H1 (cell line): ENCODE results near the gene EPB41L3. TPM values are rescaled to one million over a fixed set of nuclear protein-coding genes. Genes with fewer than 3 reads are reported as not detected.

ENCODE experiments used
- CTCF ChIA-PET: fragments of 300-600 bp; sonication (Branson Sonifier 250); formaldehyde crosslinking; loops from one replicate; lab custom pipeline; 2021; ENCODE audit not compliant: partially characterized antibody; lab: Charles Lee
- POLR2A ChIA-PET: fragments of 300-600 bp; sonication (Branson Sonifier 250); formaldehyde crosslinking; loops from one replicate; lab custom pipeline; 2021; ENCODE audit warnings: inconsistent platforms; ENCODE audit not compliant: partially characterized antibody; lab: Charles Lee
- DNase-seq, 2 experiments: peaks; one replicate each; pipeline versions ENCODE4 v3.0.0 to v3.0.0-alpha.2; 2010 to 2022; ENCODE audit warnings: low spot score in 2 of 2, low read depth in 1 of 2, mixed read lengths in 1 of 2
- FAIRE-seq: peaks from 2 replicates; lab custom pipeline; 2011; peaks lifted over from hg19 to GRCh38; lab: Jason Lieb, UNC
- H2AFZ ChIP-seq: 2 replicates; pipeline ENCODE4 v1.8.1; 2012; ENCODE audit warnings: low read length, inconsistent platforms
- H2AK5ac ChIP-seq: 2 replicates; pipeline ENCODE4 v1.6.1; 2013; ENCODE audit warnings: low read depth, low read length
- H2BK120ac ChIP-seq: replicated peaks from 2 replicates; pipeline ENCODE3; 2013; ENCODE audit warnings: low read depth, low read length, inconsistent platforms
- H2BK12ac ChIP-seq: 2 replicates; pipeline ENCODE4 v1.6.1; 2013; ENCODE audit warnings: low read depth, low read length
- H2BK15ac ChIP-seq: 2 replicates; pipeline ENCODE4 v1.6.1; 2013; ENCODE audit warnings: low read length
- H2BK20ac ChIP-seq: 2 replicates; pipeline ENCODE4 v1.6.1; 2013; ENCODE audit warnings: low read length
- H2BK5ac ChIP-seq: 2 replicates; pipeline ENCODE4 v1.6.1; 2013; ENCODE audit warnings: low read depth, low read length
- H3K14ac ChIP-seq: 2 replicates; pipeline ENCODE4 v1.6.1; 2013; ENCODE audit warnings: inconsistent platforms; ENCODE audit not compliant: insufficient read length
- H3K18ac ChIP-seq: 2 replicates; pipeline ENCODE4 v1.6.1; 2013; ENCODE audit warnings: low read length; ENCODE audit errors: extremely low read depth
- H3K23ac ChIP-seq: 2 replicates; pipeline ENCODE4 v1.6.1; 2013; ENCODE audit warnings: inconsistent platforms; ENCODE audit not compliant: insufficient read length
- H3K23me2 ChIP-seq: 2 replicates; pipeline ENCODE4 v1.6.1; 2013; ENCODE audit warnings: low read depth, low read length
- H3K27ac ChIP-seq: 2 replicates; pipeline ENCODE4 v1.6.1; 2011; ENCODE audit warnings: low read depth, low read length, inconsistent platforms
- H3K27me3 ChIP-seq, 4 experiments: replicated peaks in 1 of 4; 1 replicate in 1 of 4; 2 replicates in 3 of 4; pipeline versions ENCODE4 v1.6.1 to v1.8.1; 2011 to 2013; ENCODE audit warnings: low read length in 3 of 4, mild to moderate bottlenecking in 3 of 4, inconsistent platforms in 2 of 4, mixed read lengths in 2 of 4, moderate library complexity in 1 of 4; ENCODE audit not compliant: control insufficient read depth in 3 of 4, insufficient read depth in 3 of 4; ENCODE audit errors: extremely low read depth in 1 of 4
- H3K36me3 ChIP-seq, 4 experiments: 2 replicates each; pipeline versions ENCODE4 v1.6.1 to v1.8.1; 2011 to 2013; ENCODE audit warnings: mild to moderate bottlenecking in 4 of 4, low read length in 3 of 4, moderate library complexity in 2 of 4, control low read depth in 1 of 4, inconsistent platforms in 1 of 4; ENCODE audit not compliant: insufficient read depth in 4 of 4, control insufficient read depth in 2 of 4
- H3K4ac ChIP-seq: replicated peaks from 2 replicates; pipeline ENCODE3; 2013; ENCODE audit warnings: low read length, low read depth, mixed read lengths, inconsistent platforms; ENCODE audit not compliant: insufficient read length
- H3K4me1 ChIP-seq, 4 experiments: replicated peaks in 1 of 4; 1 replicate in 1 of 4; 2 replicates in 3 of 4; pipeline versions ENCODE4 v1.6.1 to v1.8.1; 2011 to 2013; ENCODE audit warnings: low read length in 3 of 4, inconsistent platforms in 2 of 4, mixed read lengths in 1 of 4; ENCODE audit not compliant: insufficient read depth in 4 of 4, control insufficient read depth in 3 of 4
- H3K4me2 ChIP-seq, 2 experiments: 2 replicates each; pipeline versions ENCODE4 v1.6.1 to v1.8.1; 2011 to 2013; ENCODE audit warnings: low read depth in 2 of 2, low read length in 2 of 2, control low read depth in 1 of 2, inconsistent platforms in 1 of 2, mild to moderate bottlenecking in 1 of 2; ENCODE audit not compliant: insufficient read depth in 1 of 2
- H3K4me3 ChIP-seq, 4 experiments: fragments of 200-600, 300-600 bp in 1 of 4; sonication (generic), shearing (Covaris generic), sonication (Bioruptor Twin) in 1 of 4; 2 replicates each; pipeline versions ENCODE4 v1.5.1 to v1.8.1; 2011 to 2016; ENCODE audit warnings: low read length in 4 of 4, low read depth in 3 of 4, control low read depth in 2 of 4, inconsistent platforms in 2 of 4, mild to moderate bottlenecking in 2 of 4, mixed read lengths in 1 of 4, moderate library complexity in 1 of 4; ENCODE audit not compliant: insufficient read depth in 2 of 4; ENCODE audit errors: extremely low read depth in 1 of 4
- H3K56ac ChIP-seq: replicated peaks from 2 replicates; pipeline ENCODE3; 2013; ENCODE audit warnings: low read depth, mild to moderate bottlenecking, mixed read lengths, low read length, inconsistent platforms; ENCODE audit not compliant: insufficient read length
- H3K79me1 ChIP-seq: 2 replicates; pipeline ENCODE4 v1.6.1; 2013; ENCODE audit warnings: low read depth, low read length, control low read depth
- H3K79me2 ChIP-seq, 2 experiments: 2 replicates each; pipeline versions ENCODE4 v1.6.1 to v1.8.1; 2012 to 2013; ENCODE audit warnings: low read length in 2 of 2, mild to moderate bottlenecking in 2 of 2, inconsistent platforms in 1 of 2; ENCODE audit not compliant: insufficient read depth in 2 of 2, control insufficient read depth in 1 of 2
- H3K9ac ChIP-seq, 4 experiments: replicated peaks in 1 of 4; 1 replicate in 1 of 4; 2 replicates in 3 of 4; pipeline versions ENCODE4 v1.6.1 to v1.8.1; 2011 to 2013; ENCODE audit warnings: low read depth in 3 of 4, low read length in 3 of 4, control low read depth in 2 of 4, mild to moderate bottlenecking in 2 of 4, moderate library complexity in 2 of 4, inconsistent platforms in 1 of 4; ENCODE audit errors: extremely low read depth in 1 of 4
- H3K9me3 ChIP-seq, 2 experiments: 2 replicates each; pipeline versions ENCODE4 v1.6.1 to v1.8.1; 2012 to 2013; ENCODE audit warnings: mild to moderate bottlenecking in 2 of 2, moderate library complexity in 2 of 2, control low read depth in 1 of 2, inconsistent platforms in 1 of 2, low read depth in 1 of 2, low read length in 1 of 2, mixed read lengths in 1 of 2; ENCODE audit not compliant: insufficient read depth in 2 of 2
- H4K20me1 ChIP-seq, 2 experiments: replicated peaks in 1 of 2; 2 replicates each; pipeline versions ENCODE3 to v1.8.1; 2011 to 2013; ENCODE audit warnings: inconsistent platforms in 2 of 2, low read length in 2 of 2, mild to moderate bottlenecking in 1 of 2; ENCODE audit not compliant: insufficient read depth in 2 of 2, control insufficient read depth in 1 of 2
- H4K5ac ChIP-seq: 2 replicates; pipeline ENCODE4 v1.6.1; 2013; ENCODE audit warnings: low read length, low read depth, mixed read lengths, inconsistent platforms; ENCODE audit not compliant: insufficient read length
- H4K8ac ChIP-seq: 2 replicates; pipeline ENCODE4 v1.8.0; 2013; ENCODE audit warnings: mild to moderate bottlenecking, moderate library complexity, low read length, inconsistent platforms; ENCODE audit not compliant: insufficient read depth; ENCODE audit errors: extremely low read depth
- H4K91ac ChIP-seq: replicated peaks from 2 replicates; pipeline ENCODE3; 2013; ENCODE audit warnings: low read length, mixed read lengths, inconsistent platforms; ENCODE audit not compliant: insufficient read length
- ATF2 ChIP-seq: IDR thresholded peaks from 2 replicates; pipeline ENCODE4 v1.6.1; 2012; ENCODE audit warnings: low read length, inconsistent platforms
- CEBPB ChIP-seq: IDR thresholded peaks from 2 replicates; pipeline ENCODE4 v1.6.1; 2012; ENCODE audit warnings: low read depth, low read length
- EZH2 ChIP-seq: fragments of 200-600 bp; sonication (generic); IDR thresholded peaks from 2 replicates; pipeline ENCODE4 v1.7.1; 2012; ENCODE audit warnings: low read depth, mild to moderate bottlenecking, moderate library complexity, low read length, inconsistent platforms; ENCODE audit not compliant: severe bottlenecking
- HDAC6 ChIP-seq: IDR thresholded peaks from one replicate; pipeline ENCODE4 v1.7.1; 2012; ENCODE audit warnings: low read depth, mild to moderate bottlenecking, inconsistent platforms, low read length, moderate library complexity
- MAFK ChIP-seq: IDR thresholded peaks from 2 replicates; pipeline ENCODE4 v1.6.1; 2012; ENCODE audit warnings: low read depth, mild to moderate bottlenecking, improper control_type of control experiment, low read length
- MAX ChIP-seq: IDR thresholded peaks from 2 replicates; pipeline ENCODE4 v1.6.1; 2012; ENCODE audit warnings: inconsistent platforms
- PHF8 ChIP-seq: fragments of 200-600 bp; sonication (generic); conservative IDR thresholded peaks from 2 replicates; pipeline ENCODE4 v1.7.1; 2012; ENCODE audit warnings: low read depth, mild to moderate bottlenecking, inconsistent platforms, low read length, moderate library complexity
- SP2 ChIP-seq: IDR thresholded peaks from 2 replicates; pipeline ENCODE4 v1.6.1; 2012; ENCODE audit warnings: mild to moderate bottlenecking, low read length, inconsistent platforms
- WGBS, 2 experiments: shearing (Covaris generic) in 1 of 2; methylation state at CpG; one replicate each; pipeline versions ENCODE4 v1.1.6 to v1.1.7; 2013 to 2015; ENCODE audit warnings: low lambda C conversion rate in 2 of 2, mixed read lengths in 2 of 2, inconsistent platforms in 1 of 2, low coverage in 1 of 2, missing lambda C conversion rate in 1 of 2; ENCODE audit not compliant: insufficient replicate concordance in 2 of 2, insufficient coverage in 1 of 2, insufficient read length in 1 of 2; ENCODE audit errors: extremely low coverage in 1 of 2, missing lambda C conversion rate in 1 of 2; 5-methylcytosine and 5-hydroxymethylcytosine counted together
- polyA plus RNA-seq, 7 experiments: library from polyadenylated mRNA; depleted of rRNA in 3 of 7; stranded (reverse) in 5 of 7; unstranded in 2 of 7; fragments of >200 nt in 5 of 7; fragments of 200-250 nt in 2 of 7; gene quantifications; 1 replicate in 5 of 7; 2 replicates in 1 of 7; 4 replicates in 1 of 7; pipeline versions ENCODE4 v1.2.1 to v1.2.3, GENCODE V29; 2011 to 2013; ENCODE audit warnings: missing spikeins in 2 of 7, mixed read lengths in 2 of 7
- total RNA-seq: library from RNA; stranded (reverse); fragmentation: NEBNext Ultra II Directional; extraction: Animal tissue kit (Norgen Biotek cat#: 25700); gene quantifications from 2 replicates; pipeline ENCODE4 v1.2.1, GENCODE V29; 2021

Gene EPB41L3
- total and polyA plus RNA-seq, 2 of the 8 experiments (the other 6 are each of a cell fraction or from before 2014, with no cell fraction given), result 7.9 to 16.1 TPM

GRCh38 chr18:5508821-5509220 lies 35.0 kb downstream of the EPB41L3 start:
- 88% methylated on average over 2 of the region's 2 CpGs; no CpG with 5 or more reads in 1 of the 2 experiments for WGBS, 2 experiments
- no peak overlapping the region for H2BK5ac ChIP-seq
- H3K56ac ChIP-seq, result no peak overlapping the region
- ChIA-PET POLR2A (interaction anchor here (1.2 kb wide), 1 partner anchor 10 kb away, joined by 5 read pairs; no protein-coding TSS in a partner anchor), CTCF (no interaction called here)
- DNase-seq (no peak), FAIRE-seq (no peak)
- no peaks in the 10 kb centered on the region for H3K9me3 ChIP-seq
- H3K79me2 ChIP-seq, result no peaks in the 10 kb centered on the region
- H3K4me1 ChIP-seq, result peaks cover 1 to 8% (median 4%) of the 10 kb centered on the region in 4 experiments; a peak in 4 of 7 replicates
- H3K18ac ChIP-seq, result no peak overlapping the region
- H4K5ac ChIP-seq, result no peak overlapping the region
- no peak overlapping the region for H4K8ac ChIP-seq
- H3K4me3 ChIP-seq, result no peak overlapping the region
- H4K20me1 ChIP-seq, result no peaks in the 10 kb centered on the region
- no peak overlapping the region for H2BK120ac ChIP-seq
- H3K23ac ChIP-seq, result no peak overlapping the region
- no peak overlapping the region for H2AK5ac ChIP-seq
- no peak overlapping the region for H2AFZ ChIP-seq
- H3K4ac ChIP-seq, result no peak overlapping the region
- H2BK12ac ChIP-seq, result no peak overlapping the region
- H3K4me2 ChIP-seq, result no peak overlapping the region
- no peak overlapping the region for H2BK20ac ChIP-seq
- H3K79me1 ChIP-seq, result no peaks in the 10 kb centered on the region
- H3K14ac ChIP-seq, result no peak overlapping the region
- no peak overlapping the region for H3K27ac ChIP-seq
- no peak overlapping the region for H3K9ac ChIP-seq
- H3K27me3 ChIP-seq, result no peaks in the 10 kb centered on the region
- H3K36me3 ChIP-seq, result no peaks in the 10 kb centered on the region
- peaks cover 9% of the 10 kb centered on the region; the same call in 1 of the 2 replicates for H3K23me2 ChIP-seq
- no peak overlapping the region for H2BK15ac ChIP-seq
- H4K91ac ChIP-seq, result no peak overlapping the region
- TF ChIP-seq SP2 (no peak), PHF8 (no peak), EZH2 (no peak), ATF2 (no peak), MAFK (no peak), HDAC6 (no peak), MAX (no peak), CEBPB (no peak)
